Esophagus muscularis mucosa (tissue), 4 donors: ENCODE data around the gene EVI5. TPM values are rescaled to one million over a fixed set of nuclear protein-coding genes. Genes with fewer than 3 reads are reported as not detected.

ENCODE experiments used
- DNase-seq: peaks from one replicate; pipeline ENCODE4 v3.0.0-alpha.2; 2017; ENCODE audit errors: extremely low spot score
- H3K27ac ChIP-seq, 4 donors: fragments of 200-600 bp; sonication (generic); replicated peaks in 1 of 4; 1 replicate in 3 of 4; 2 replicates in 1 of 4; pipeline ENCODE4 v1.5.1; 2016 to 2019; ENCODE audit warnings: mild to moderate bottlenecking in 1 of 4
- H3K27me3 ChIP-seq, 4 donors: fragments of 200-600 bp; sonication (generic); one replicate each; pipeline versions ENCODE4 v1.5.1 to v1.6.0; 2016 to 2019
- H3K36me3 ChIP-seq, 4 donors: fragments of 200-600 bp; sonication (generic); one replicate each; pipeline ENCODE4 v1.5.1; 2016 to 2019
- H3K4me1 ChIP-seq, 4 donors: fragments of 200-600 bp; sonication (generic); one replicate each; pipeline ENCODE4 v1.5.1; 2016 to 2019
- H3K4me3 ChIP-seq, 4 donors: fragments of 200-600 bp; sonication (generic); 1 replicate in 2 of 4; 2 replicates in 2 of 4; pipeline ENCODE4 v1.5.1; 2016 to 2019; ENCODE audit warnings: mild to moderate bottlenecking in 4 of 4, moderate library complexity in 1 of 4
- H3K9me3 ChIP-seq, 4 donors: fragments of 200-600 bp; sonication (generic); 1 replicate in 3 of 4; 2 replicates in 1 of 4; pipeline ENCODE4 v1.5.1; 2016 to 2019
- EP300 ChIP-seq: sonication (generic); formaldehyde crosslinking; IDR thresholded peaks from one replicate; pipeline ENCODE4 v1.6.1; 2017; ENCODE audit warnings: antibody characterized with exemption
- POLR2A ChIP-seq: fragments of 450-650 bp; IDR thresholded peaks from one replicate; pipeline ENCODE4 v1.6.1; 2017; ENCODE audit warnings: antibody characterized with exemption, moderate library complexity, mild to moderate bottlenecking, low read depth
- POLR2AphosphoS5 ChIP-seq, 2 donors: sonication (generic); formaldehyde crosslinking; IDR thresholded peaks; one replicate each; pipeline ENCODE4 v1.6.1; 2017; ENCODE audit warnings: antibody characterized with exemption in 2 of 2
- WGBS: methylation state at CpG from one replicate; pipeline ENCODE4 v1.1.5; 2018; 5-methylcytosine and 5-hydroxymethylcytosine counted together
- intact Hi-C: fragments of 100-400 bp; cut with DNase I; formaldehyde crosslinking; loops from one replicate; pipeline ENCODE4 v1.15.1; 2023
- total RNA-seq, 4 donors: library from RNA; depleted of rRNA; stranded (reverse); fragments of >200 nt; gene quantifications; one replicate each; pipeline versions ENCODE4 v1.1.0 to v1.2.1, GENCODE V29; 2016
- TF ChIP-seq, protein P1 (sequence below), 3 experiments: fragments of 200-600 bp in 2 of 3; fragments of 450-650 bp in 1 of 3; sonication (generic) in 2 of 3; IDR thresholded peaks; one replicate each; pipeline ENCODE4 v1.5.1; 2017 to 2019; ENCODE audit warnings: antibody characterized with exemption in 3 of 3, mild to moderate bottlenecking in 2 of 3, moderate library complexity in 1 of 3

The EVI5 gene
- total RNA-seq, 4 donors from 2014 or later, result 32.3 to 55.2 (median 40.4) TPM

DNA sequence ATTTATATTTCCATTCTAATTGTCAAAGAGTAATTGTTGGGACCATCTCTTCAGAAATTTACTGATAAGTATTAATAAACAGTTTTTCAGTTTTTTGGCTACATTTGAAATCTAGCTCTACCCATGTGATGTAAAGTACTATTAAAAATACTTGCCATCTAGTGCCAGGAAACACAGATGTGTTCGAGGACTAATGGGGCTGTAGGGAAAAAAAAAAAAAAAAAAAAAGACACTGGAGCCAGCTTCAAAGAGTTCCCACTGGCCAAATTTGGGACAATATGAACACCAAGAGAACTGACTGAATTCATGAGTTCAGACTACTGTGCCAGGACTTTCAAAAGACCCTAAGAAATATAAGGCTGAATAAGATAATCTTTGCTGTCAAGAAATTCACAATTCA is 233.0 kb downstream of the EVI5 start:
- intact Hi-C loops, result no loop called here
- Histone ChIP-seq H3K27ac (no peak overlapping the region), H3K36me3 (peaks cover 0 to 3% (median 0%) of the 10 kb centered on the region in 4 donors), H3K4me3 (no peak overlapping the region), H3K27me3 (no peaks in the 10 kb centered on the region), H3K4me1 (no peaks in the 10 kb centered on the region), H3K9me3 (no peaks in the 10 kb centered on the region)
- no peak for DNase-seq
- WGBS, result 18% methylated on average over 1 of the region's 1 CpG
- TF ChIP-seq POLR2A (no peak), EP300 (no peak), POLR2AphosphoS5 (IDR thresholded peaks at IDR 0.05) (no peak)
- TF ChIP-seq, protein P1, sequence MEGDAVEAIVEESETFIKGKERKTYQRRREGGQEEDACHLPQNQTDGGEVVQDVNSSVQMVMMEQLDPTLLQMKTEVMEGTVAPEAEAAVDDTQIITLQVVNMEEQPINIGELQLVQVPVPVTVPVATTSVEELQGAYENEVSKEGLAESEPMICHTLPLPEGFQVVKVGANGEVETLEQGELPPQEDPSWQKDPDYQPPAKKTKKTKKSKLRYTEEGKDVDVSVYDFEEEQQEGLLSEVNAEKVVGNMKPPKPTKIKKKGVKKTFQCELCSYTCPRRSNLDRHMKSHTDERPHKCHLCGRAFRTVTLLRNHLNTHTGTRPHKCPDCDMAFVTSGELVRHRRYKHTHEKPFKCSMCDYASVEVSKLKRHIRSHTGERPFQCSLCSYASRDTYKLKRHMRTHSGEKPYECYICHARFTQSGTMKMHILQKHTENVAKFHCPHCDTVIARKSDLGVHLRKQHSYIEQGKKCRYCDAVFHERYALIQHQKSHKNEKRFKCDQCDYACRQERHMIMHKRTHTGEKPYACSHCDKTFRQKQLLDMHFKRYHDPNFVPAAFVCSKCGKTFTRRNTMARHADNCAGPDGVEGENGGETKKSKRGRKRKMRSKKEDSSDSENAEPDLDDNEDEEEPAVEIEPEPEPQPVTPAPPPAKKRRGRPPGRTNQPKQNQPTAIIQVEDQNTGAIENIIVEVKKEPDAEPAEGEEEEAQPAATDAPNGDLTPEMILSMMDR (IDR thresholded peaks at IDR 0.05), result no peak

DNA sequence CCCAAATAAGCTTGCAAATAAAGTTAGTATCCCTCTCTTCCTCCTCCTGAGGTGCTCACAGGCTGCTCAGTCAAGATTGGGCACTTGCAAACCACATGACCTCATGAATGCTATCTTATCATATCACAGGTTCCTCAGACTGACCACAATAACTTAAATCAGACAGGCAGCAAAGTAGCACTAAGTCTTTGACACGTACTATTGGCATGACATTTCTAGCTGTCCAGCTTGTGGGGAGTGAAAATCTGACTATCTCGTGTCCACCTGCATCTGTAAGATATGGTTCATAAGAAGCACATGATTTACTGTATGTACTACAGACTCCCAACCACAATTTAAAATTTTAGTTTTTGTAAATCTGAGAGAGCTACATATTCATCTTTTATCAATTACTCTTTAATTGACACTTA is 240.1 kb downstream of the EVI5 start:
- intact Hi-C loops, result no loop called here
- Histone ChIP-seq H3K27me3 (no peaks in the 10 kb centered on the region), H3K4me1 (no peaks in the 10 kb centered on the region), H3K36me3 (no peaks in the 10 kb centered on the region), H3K4me3 (no peak overlapping the region), H3K9me3 (no peaks in the 10 kb centered on the region), H3K27ac (no peak overlapping the region)
- TF ChIP-seq, protein P1 (IDR thresholded peaks at IDR 0.05), result no peak
- TF ChIP-seq POLR2AphosphoS5 (IDR thresholded peaks at IDR 0.05) (no peak), POLR2A (no peak), EP300 (no peak)
- DNase-seq, result no peak
- WGBS, result 89% methylated on average over 2 of the region's 2 CpGs

DNA sequence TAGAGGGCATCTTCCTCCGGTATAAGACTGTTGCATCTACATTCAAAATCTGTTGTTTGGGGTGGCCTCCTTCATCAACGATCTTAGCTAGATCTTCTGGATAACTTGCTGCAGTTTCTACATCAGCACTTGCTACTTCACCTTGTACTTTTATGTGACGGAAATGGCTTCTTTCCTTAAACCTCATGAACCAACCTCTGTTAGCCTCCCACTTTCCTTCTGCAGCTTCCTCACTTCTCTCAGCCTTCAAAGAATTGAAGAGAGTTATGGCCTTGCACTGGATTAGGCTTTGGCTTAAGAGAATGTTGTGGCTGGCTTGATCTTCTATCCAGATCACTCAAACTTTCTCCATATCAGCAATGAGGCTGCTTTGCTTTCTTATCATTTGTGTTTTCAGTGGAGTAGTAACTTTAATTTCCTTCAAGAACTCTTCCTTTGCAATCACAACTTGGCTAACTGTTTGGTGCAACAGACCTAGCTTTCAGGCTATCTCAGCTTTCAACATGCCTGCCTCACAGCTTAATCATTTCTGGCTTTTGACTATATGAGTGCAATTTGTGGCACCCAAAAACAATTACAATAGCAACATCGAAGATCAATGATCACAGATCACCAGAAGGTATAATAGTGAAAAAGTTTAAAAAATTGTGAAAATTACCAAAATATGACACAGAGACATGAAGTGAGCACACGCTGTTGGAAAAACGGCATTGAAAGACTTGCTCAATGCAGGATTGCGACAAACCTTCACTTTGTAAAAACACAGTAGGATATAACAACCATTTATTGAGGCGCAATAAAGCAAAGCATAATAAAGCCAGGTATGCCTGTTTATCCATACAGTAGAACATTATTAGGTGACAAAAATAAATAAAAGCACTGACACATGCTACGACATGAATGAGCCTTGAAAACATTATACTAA is 241.5 kb downstream of the EVI5 start:
- intact Hi-C loops, result no loop called here
- TF ChIP-seq POLR2A (no peak), EP300 (no peak), POLR2AphosphoS5 (IDR thresholded peaks at IDR 0.05) (no peak)
- TF ChIP-seq, protein P1 (IDR thresholded peaks at IDR 0.05), result no peak
- no peaks in the 10 kb centered on the region for H3K9me3 ChIP-seq
- peaks cover 0 to 4% (median 2%) of the 10 kb centered on the region in 4 donors for H3K4me1 ChIP-seq
- H3K36me3 ChIP-seq, result no peaks in the 10 kb centered on the region
- no peak overlapping the region for H3K4me3 ChIP-seq
- no peak overlapping the region for H3K27ac ChIP-seq
- no peak for DNase-seq
- WGBS, result 92% methylated on average over 9 of the region's 9 CpGs
- no peaks in the 10 kb centered on the region for H3K27me3 ChIP-seq

DNA sequence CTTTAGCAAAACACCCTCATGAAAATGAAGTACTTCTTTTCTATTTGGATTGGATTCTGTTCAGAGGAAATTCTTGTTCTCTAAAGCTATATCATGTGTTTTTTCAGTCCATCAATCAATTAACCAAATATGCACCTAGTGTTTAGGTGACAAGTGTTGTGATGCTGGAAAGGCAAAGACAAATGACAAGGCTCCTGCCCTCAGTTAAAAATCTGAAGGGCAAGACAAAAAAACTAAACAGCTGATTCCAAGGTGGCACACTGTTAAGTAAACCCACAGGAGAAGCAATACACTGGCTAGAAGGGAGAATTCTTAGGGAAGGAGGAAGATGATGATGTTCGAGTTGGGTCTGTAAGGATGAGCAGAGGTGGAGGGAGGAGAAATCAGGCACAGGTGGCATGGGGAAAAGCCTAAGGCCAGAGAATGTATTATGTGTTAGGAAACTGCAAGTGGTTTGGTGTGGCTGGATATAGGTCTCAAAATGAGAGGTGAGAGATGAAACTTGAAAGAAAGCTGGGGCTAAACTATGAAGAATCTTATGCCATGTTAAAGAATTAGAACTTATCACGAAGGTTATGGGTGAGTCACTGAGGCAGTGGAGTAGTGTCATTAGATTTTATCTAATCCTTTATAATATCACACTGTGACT is 246.4 kb downstream of the EVI5 start:
- Histone ChIP-seq H3K4me3 (no peak overlapping the region), H3K27ac (no peak overlapping the region), H3K9me3 (no peaks in the 10 kb centered on the region), H3K4me1 (peaks cover 0 to 8% (median 3%) of the 10 kb centered on the region in 4 donors), H3K27me3 (no peaks in the 10 kb centered on the region), H3K36me3 (no peaks in the 10 kb centered on the region)
- intact Hi-C loops, result no loop called here
- 76% methylated on average over 2 of the region's 2 CpGs for WGBS
- DNase-seq, result no peak
- TF ChIP-seq POLR2AphosphoS5 (IDR thresholded peaks at IDR 0.05), result no peak

DNA sequence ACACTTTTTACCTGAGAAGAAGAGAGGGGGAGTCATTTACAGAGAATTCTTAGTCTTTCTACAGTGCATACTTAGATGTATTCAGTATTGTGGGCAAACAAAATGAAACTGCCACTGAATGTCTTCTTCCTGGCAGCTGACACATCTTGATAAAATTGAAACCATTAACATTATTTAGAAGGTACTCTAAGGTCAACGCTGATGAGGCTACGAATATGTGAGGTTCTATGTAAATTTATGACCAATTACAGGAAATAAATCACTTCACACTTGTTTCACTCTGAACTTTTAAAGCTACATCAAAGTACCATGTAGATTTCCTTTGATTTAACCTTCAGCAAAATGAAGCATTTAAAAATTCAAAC is 246.9 kb downstream of the EVI5 start:
- H3K36me3 ChIP-seq, result no peaks in the 10 kb centered on the region
- H3K27me3 ChIP-seq, result no peaks in the 10 kb centered on the region
- H3K27ac ChIP-seq, result no peak overlapping the region
- no peak overlapping the region for H3K4me3 ChIP-seq
- DNase-seq, result no peak
- no peaks in the 10 kb centered on the region for H3K9me3 ChIP-seq
- H3K4me1 ChIP-seq, result peaks cover 0 to 8% (median 3%) of the 10 kb centered on the region in 4 donors
- intact Hi-C loops, result no loop called here
- 23% methylated on average over 2 of the region's 2 CpGs for WGBS
- no peak for TF ChIP-seq EP300
